Measurements from ENCODE around the gene SYNGAP1. TPM values are rescaled to one million over a fixed set of nuclear protein-coding genes. Genes with fewer than 3 reads are reported as not detected.

SYNGAP1 gene
- total and polyA plus RNA-seq, 9 of the 15 experiments (the other 6 are each of a cell fraction or from before 2014, with no cell fraction given), result 0.01 to 22.8 (median 3.2) TPM

DNA sequence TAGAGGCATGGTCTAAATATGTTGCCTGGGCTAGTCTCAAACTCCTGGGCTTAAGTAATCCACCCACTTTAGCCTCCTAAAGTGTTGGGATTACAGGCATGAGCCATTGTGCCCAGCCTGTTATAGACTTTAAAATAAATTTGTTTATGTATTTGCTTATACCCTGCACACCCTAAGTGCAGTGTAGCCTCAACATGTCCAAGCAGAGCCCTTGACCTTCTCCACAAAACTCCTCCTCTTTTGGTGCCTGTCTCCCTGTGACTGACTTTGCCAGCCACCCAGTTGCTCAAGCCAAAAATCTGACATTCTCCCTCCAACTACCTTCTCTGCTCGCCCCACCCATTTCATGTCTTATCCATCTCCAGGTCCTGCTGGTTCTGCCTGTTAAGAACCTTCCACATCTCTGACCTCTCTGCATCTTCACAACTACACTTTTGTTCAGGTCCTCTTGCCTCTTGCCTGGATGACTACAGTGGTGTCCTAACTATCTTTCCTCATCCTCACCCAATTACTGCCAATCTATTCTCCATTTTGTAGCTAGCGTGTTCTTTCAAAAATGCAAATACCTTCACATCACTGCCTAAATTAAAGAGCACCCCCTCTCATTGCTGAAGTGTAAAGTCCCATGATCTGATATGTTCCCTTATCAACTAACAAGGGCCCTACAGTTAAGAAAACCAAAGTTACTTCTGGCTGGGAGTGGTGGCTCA lies 39.4 kb upstream of the SYNGAP1 start (continued):
- TF ChIP-seq, protein P1, sequence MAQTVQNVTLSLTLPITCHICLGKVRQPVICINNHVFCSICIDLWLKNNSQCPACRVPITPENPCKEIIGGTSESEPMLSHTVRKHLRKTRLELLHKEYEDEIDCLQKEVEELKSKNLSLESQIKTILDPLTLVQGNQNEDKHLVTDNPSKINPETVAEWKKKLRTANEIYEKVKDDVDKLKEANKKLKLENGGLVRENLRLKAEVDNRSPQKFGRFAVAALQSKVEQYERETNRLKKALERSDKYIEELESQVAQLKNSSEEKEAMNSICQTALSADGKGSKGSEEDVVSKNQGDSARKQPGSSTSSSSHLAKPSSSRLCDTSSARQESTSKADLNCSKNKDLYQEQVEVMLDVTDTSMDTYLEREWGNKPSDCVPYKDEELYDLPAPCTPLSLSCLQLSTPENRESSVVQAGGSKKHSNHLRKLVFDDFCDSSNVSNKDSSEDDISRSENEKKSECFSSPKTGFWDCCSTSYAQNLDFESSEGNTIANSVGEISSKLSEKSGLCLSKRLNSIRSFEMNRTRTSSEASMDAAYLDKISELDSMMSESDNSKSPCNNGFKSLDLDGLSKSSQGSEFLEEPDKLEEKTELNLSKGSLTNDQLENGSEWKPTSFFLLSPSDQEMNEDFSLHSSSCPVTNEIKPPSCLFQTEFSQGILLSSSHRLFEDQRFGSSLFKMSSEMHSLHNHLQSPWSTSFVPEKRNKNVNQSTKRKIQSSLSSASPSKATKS (CRISPR knock-in tag; IDR thresholded peaks at IDR 0.05), result no peak
- TF ChIP-seq, protein P2, sequence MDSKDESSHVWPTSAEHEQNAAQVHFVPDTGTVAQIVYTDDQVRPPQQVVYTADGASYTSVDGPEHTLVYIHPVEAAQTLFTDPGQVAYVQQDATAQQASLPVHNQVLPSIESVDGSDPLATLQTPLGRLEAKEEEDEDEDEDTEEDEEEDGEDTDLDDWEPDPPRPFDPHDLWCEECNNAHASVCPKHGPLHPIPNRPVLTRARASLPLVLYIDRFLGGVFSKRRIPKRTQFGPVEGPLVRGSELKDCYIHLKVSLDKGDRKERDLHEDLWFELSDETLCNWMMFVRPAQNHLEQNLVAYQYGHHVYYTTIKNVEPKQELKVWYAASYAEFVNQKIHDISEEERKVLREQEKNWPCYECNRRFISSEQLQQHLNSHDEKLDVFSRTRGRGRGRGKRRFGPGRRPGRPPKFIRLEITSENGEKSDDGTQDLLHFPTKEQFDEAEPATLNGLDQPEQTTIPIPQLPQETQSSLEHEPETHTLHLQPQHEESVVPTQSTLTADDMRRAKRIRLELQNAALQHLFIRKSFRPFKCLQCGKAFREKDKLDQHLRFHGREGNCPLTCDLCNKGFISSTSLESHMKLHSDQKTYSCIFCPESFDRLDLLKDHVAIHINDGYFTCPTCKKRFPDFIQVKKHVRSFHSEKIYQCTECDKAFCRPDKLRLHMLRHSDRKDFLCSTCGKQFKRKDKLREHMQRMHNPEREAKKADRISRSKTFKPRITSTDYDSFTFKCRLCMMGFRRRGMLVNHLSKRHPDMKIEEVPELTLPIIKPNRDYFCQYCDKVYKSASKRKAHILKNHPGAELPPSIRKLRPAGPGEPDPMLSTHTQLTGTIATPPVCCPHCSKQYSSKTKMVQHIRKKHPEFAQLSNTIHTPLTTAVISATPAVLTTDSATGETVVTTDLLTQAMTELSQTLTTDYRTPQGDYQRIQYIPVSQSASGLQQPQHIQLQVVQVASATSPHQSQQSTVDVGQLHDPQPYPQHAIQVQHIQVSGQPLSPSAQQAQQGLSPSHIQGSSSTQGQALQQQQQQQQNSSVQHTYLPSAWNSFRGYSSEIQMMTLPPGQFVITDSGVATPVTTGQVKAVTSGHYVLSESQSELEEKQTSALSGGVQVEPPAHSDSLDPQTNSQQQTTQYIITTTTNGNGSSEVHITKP (IDR thresholded peaks at IDR 0.05; ENCODE audit: partially characterized antibody), result peak; percentile 96
- no peak for TF ChIP-seq CREM (IDR thresholded peaks at IDR 0.05; ENCODE audit: low read depth)
- no peak for TF ChIP-seq SP2 (IDR thresholded peaks at IDR 0.05; ENCODE audit: extremely low read depth, low read depth, low read length, poor library complexity, severe bottlenecking)
- TF ChIP-seq TBP (optimal IDR thresholded peaks at IDR 0.05; ENCODE audit: low read depth, low read length), result peak; percentile 51
- no peak for TF ChIP-seq NFYB (IDR thresholded peaks at IDR 0.05; ENCODE audit: extremely low read depth, insufficient read length)
- TF ChIP-seq ZNF77 (CRISPR knock-in tag; IDR thresholded peaks at IDR 0.05), result no peak
- no peak for TF ChIP-seq KDM4B (IDR thresholded peaks at IDR 0.05; ENCODE audit: borderline replicate concordance in 2 of 2, low read depth in 1 of 2)
- peak; percentile 27; the same call in 1 of the 2 replicates for TF ChIP-seq TEAD4 (IDR thresholded peaks at IDR 0.05; ENCODE audit: low read length)
- TF ChIP-seq TEAD4 (CRISPR knock-in tag; IDR thresholded peaks at IDR 0.05; ENCODE audit: borderline replicate concordance), result no peak
- TF ChIP-seq POLR2AphosphoS5 (IDR thresholded peaks at IDR 0.05; ENCODE audit: control insufficient read depth, insufficient read depth, low read depth, low read length), result 0 out of 2 replicates have a peak, but pooled peaks have one; percentile 24
- TF ChIP-seq, protein P3, sequence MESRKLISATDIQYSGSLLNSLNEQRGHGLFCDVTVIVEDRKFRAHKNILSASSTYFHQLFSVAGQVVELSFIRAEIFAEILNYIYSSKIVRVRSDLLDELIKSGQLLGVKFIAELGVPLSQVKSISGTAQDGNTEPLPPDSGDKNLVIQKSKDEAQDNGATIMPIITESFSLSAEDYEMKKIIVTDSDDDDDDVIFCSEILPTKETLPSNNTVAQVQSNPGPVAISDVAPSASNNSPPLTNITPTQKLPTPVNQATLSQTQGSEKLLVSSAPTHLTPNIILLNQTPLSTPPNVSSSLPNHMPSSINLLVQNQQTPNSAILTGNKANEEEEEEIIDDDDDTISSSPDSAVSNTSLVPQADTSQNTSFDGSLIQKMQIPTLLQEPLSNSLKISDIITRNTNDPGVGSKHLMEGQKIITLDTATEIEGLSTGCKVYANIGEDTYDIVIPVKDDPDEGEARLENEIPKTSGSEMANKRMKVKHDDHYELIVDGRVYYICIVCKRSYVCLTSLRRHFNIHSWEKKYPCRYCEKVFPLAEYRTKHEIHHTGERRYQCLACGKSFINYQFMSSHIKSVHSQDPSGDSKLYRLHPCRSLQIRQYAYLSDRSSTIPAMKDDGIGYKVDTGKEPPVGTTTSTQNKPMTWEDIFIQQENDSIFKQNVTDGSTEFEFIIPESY (CRISPR knock-in tag; IDR thresholded peaks at IDR 0.05), result no peak
- TF ChIP-seq HDAC2 (IDR thresholded peaks at IDR 0.05), result peak; percentile 89; the same call in 1 of the 2 replicates
- peak; percentile 54 for TF ChIP-seq TAL1 (IDR thresholded peaks at IDR 0.05)
- TF ChIP-seq CCAR2 (IDR thresholded peaks at IDR 0.05; ENCODE audit: low read depth, low read length), result no peak
- no peak for TF ChIP-seq EHMT2 (IDR thresholded peaks at IDR 0.05)
- peak in 1 of 2 experiments; percentile 32; a peak in 1 of 4 replicates for TF ChIP-seq RCOR1 (IDR thresholded peaks at IDR 0.05; ENCODE audit: borderline replicate concordance in 1 of 2, low read depth in 2 of 2, low read length in 2 of 2)
- TF ChIP-seq, protein P4, sequence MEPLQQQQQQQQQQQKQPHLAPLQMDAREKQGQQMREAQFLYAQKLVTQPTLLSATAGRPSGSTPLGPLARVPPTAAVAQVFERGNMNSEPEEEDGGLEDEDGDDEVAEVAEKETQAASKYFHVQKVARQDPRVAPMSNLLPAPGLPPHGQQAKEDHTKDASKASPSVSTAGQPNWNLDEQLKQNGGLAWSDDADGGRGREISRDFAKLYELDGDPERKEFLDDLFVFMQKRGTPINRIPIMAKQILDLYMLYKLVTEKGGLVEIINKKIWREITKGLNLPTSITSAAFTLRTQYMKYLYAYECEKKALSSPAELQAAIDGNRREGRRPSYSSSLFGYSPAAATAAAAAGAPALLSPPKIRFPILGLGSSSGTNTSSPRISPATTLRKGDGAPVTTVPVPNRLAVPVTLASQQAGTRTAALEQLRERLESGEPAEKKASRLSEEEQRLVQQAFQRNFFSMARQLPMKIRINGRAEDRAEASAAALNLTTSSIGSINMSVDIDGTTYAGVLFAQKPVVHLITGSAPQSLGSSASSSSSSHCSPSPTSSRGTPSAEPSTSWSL (CRISPR knock-in tag; IDR thresholded peaks at IDR 0.05; ENCODE audit: borderline replicate concordance), result no peak
